Activated CD8-positive, alpha-beta memory T cell treated with anti-CD3 and anti-CD28 coated beads for 36 hours (primary cell): Measurements from ENCODE around the gene DACH1. TPM values are rescaled to one million over a fixed set of nuclear protein-coding genes. Genes with fewer than 3 reads are reported as not detected.
"Not testable (repeated sequence)": the region's sequence is repeated elsewhere in the genome, so short reads cannot be mapped to it uniquely, and the experiment has no call there.

Experiments used
- CTCF ChIA-PET: fragments of 350-600 bp; sonication (Branson Sonifier 250); formaldehyde crosslinking; loops from one replicate; lab custom pipeline; 2021; ENCODE audit warnings: antibody characterized with exemption; lab: Charles Lee
- POLR2A ChIA-PET: fragments of 350-600 bp; sonication (Branson Sonifier 250); formaldehyde crosslinking; loops from one replicate; lab custom pipeline; 2021; ENCODE audit warnings: antibody characterized with exemption; lab: Charles Lee
- total RNA-seq, 2 experiments: library from RNA; stranded (reverse); gene quantifications; one replicate each; pipeline ENCODE4 v1.2.3, GENCODE V29; 2021

The DACH1 gene
- total RNA-seq: not detected

DNA sequence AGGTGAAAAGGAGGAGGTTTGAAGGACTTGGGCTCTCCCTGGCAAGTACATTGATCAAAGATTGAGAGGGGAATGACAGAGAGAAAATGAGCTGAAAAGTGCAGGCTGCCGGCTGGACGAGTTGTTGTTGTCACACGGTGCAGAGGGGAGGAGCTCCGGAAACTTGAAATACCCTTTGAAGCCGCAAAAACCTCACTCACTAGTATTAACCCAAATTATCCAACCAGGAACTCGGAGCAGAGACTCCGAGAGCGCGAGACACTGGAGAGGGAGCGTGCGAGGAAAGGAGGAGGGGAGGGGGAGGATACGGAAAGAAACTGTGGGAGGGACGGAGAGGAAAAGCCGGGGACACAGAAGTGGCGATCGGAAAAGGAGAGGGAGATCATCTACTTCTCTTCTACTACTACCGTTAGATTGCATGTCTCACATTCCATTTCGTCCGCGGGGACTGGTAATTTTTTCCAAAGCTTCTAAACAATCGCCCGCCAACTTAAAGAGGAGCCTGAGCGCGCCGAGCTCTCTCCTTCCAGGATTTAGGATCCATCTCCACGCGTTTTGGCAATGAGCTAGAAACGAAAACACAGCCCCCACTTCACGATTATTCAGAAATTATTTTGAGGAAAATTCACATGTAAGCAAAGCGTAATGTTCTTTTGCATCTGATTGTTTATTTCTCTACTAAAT lies at the start of gene DACH1:
Gene DACH1 (minus strand): TSS at position 74 of the 684 bp plus-strand sequence.
- ChIA-PET CTCF (no interaction called here), POLR2A (no interaction called here)

DNA sequence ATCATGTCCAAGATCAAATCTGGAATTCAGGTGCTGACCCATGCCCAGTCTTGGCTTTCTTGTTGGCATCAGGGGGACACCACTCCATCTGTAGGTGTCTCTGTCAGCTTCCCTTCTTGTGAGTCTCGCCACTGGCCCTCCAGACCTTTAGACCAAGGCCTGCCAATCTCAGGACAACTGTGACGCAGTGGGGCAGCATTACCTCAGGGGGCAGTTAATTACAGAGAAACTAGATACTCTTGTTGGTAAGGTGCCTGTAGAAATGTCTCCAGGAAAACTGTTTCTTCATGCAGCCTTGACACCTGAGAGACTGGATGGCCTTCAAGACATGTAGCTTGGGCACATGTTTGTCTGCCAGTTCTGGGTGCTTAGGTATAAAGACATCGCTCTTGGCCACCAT lies 46.7 kb upstream of the DACH1 start:
- POLR2A ChIA-PET: no interaction called here
- CTCF ChIA-PET: no interaction called here

DNA sequence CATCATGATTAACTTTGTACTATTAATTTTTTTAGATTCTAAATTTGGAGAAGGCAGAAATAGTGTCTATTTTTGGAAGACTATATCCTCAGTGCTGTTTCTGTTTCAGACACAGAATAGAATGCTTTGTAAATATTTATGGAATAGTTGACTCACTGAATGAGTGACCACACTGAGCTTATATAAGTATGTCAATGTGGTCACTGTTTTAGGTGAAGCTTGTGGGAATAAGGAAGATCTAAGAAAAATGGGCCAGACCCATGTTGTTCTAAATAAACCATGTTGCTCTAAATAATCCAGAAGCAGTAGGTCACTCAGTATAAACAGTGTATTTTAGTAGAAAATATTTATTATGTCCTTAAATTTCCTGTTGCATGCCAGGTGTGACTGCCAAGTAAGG lies 45.5 kb upstream of the DACH1 start:
- POLR2A ChIA-PET: no interaction called here
- CTCF ChIA-PET: no interaction called here

DNA sequence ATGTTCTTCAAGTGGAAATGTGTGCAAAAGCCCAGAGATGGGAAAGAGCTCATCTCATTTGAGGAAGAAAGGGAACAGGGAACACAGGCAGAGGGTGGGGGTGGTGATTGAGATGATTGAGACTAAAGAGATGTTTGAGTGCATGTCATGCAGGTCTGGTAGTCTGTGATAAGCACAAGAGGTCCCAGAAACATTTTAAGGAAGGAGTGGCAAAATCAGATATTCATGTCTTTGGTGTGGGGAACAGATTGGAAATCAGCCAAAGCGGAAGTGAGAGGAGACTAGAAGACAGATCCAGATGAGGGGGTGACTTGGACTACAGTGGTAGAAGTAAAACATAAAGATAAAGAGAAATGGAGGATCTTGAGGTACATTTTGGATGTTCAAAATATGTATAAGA lies 39.4 kb upstream of the DACH1 start:
- CTCF ChIA-PET: no interaction called here

DNA sequence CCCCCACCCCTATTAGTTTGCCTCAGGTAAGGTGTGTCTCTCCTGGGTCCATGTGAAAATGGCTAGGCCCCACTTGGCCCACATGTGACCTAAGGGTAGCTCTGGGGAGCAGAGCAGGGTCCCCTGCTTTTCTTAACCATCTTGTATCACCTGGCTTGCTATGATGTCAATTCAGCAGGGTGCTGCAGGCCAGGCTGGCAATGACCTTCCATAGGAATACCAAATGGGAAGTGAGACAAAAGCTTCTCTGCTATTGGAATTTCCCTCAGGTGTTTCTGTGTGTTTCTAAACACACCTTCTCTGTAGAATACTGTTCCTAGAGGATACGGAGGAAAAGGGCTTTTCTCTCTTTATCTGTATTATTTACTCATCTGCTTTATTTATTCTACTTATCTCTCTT lies 35.7 kb upstream of the DACH1 start:
- POLR2A ChIA-PET: no interaction called here
- CTCF ChIA-PET: no interaction called here

More for the DNA sequence above, 39.4 kb upstream of the DACH1 start:
- POLR2A ChIA-PET: no interaction called here

DNA sequence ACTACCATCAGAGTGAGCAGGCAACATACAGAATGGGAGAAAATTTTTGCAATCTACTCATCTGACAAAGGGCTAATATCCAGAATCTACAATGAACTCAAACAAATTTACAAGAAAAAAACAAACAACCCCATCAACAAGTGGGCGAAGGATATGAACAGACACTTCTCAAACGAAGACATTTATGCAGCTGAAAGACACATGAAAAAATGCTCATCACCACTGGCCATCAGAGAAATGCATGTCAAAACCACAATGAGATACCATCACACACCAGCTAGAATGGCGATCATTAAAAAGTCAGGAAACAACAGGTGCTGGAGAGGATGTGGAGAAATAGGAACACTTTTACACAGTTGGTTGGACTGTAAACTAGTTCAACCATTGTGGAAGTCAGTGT lies 26.5 kb upstream of the DACH1 start:
- POLR2A ChIA-PET, CTCF ChIA-PET: not testable (repeated sequence)

DNA sequence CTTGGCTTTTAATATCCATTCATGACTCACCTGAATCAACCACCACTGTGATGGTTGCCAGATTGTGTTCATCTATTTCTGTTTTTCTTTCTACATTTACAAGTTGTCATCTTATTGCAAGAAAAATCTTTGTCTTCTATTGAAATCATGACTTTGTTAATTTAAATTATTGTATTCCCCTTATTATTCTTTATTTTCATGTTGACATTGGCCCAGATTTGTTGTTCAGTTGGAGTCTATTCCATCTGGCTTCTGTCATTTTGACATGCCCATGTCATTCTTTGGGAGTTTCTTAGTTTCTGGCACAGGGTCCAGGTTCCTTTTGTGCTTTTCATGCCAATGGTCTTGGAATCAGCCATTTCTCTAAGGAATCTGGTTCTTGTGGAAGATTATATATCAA lies 19.9 kb upstream of the DACH1 start:
- POLR2A ChIA-PET: no interaction called here
- CTCF ChIA-PET: no interaction called here

DNA sequence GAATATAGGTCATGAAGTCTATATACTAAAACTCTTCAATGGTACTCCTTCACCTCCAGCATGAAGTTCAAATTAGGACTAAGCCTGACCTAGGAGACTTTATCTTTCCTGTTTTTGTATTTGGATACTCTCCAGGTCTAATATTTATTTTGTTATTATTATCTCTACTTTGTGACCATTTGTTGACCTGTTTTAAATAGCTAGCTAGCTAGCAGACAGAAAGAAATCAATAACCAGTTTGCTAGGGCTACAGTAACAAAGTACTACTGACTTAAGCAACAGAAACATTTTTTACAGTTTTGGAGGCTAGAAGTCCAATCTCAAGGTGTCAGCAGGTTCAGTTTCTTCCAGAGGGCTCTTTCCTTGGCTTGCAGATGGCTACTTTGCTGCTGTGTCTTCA lies 15.1 kb upstream of the DACH1 start:
- POLR2A ChIA-PET: no interaction called here
- CTCF ChIA-PET: no interaction called here

DNA sequence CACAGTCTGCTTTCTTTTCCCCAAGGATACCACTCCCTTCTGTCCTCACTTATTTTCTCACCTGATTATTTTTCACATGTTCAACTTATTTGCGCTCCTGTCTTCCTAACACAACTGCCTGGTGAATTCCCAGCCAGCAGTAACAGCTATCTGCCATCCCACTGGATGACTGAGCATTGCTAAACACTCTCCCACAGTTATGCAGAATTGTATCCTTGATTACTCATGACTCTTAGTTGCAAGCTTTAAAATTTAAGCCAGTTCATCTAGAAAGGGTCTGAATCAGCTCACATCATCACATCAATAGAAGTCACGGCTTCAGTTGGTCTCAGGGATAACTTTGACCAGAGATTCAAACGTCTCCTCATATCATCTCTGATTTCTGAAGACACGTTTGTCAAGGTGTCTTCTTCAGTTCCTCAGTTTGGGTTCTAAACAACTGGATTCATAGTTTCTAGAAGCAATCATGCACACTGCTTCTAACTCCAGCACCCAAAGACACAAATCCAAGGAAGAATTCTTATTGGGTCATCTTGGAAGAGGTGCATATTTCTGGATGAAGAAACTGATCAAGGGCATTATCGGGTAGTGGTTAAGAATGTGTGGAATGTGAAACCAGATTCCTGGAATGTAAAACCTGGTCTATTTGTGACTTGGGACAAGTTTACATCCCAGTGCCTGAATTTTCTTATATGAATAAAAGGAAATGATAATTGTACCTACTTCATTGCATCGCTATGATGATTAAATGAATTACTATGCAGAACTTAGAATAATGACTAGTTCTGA lies 13.9 kb upstream of the DACH1 start:
- CTCF ChIA-PET: no interaction called here

DNA sequence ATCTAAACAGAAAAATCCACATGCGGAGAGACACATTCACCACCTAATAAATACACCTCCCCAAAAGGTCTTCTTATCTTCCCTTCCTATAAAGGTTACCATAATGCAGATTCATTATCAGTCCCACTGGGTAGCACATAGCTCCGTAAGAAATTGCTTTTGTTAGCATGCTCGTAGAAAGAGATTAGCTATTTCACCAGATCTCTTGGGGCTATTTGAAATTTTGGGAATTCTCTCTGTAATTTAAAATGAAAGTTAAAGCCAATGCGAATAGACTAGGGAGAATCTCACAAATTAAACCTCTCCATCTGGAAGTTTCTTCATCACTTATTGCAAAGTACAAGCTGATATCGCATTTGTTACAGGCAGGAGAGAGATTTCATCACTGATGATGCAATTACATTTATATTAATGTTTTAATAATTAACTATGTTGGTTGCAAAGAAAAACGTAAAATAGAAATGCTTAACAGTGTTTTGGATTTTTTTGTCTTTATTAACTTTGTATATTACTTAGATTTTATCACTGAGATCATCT lies 12.9 kb upstream of the DACH1 start:
- ChIA-PET CTCF (no interaction called here), POLR2A (no interaction called here)

More for the DNA sequence above, 13.9 kb upstream of the DACH1 start:
- POLR2A ChIA-PET: no interaction called here

DNA sequence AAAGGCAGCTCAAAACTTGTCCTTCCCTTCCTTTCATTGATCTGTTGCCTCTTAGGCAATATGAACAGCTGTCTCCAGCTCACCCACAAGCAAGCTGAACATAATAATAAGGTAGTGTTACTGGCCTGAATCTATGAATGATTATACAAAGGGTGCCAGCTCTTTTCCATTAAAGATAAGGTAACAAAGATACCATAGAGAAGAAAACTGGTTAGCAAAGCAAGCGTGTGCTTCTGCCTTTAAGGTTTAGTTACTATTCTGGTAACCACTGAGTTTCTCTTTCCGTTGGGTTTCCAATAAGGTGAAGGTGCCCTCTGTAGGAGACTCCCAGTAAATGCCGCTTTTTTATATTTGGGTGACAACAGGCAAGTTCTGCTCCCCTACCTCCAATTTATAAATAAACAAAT lies 12.1 kb upstream of the DACH1 start:
- POLR2A ChIA-PET: no interaction called here

DNA sequence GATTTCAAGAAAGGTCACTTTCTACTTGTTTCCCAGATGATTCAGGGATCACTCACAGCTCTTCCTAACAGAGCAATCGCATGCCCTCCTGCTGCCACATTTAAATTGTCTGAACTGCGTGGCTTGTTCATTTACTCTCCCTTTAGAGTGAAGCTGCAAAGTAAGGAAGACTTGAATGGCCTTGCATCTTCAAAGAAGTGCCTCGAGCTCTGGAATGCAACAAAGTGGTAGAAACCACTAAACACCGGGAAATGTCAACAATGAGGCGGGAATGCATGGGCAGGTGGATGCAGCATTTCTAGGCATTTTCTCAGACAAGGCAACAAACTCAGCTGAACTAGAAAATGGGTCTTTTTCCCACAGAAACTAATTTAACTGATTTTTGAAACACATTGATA lies 10.3 kb upstream of the DACH1 start:
- ChIA-PET POLR2A (no interaction called here), CTCF (no interaction called here)

More for the DNA sequence above, 12.1 kb upstream of the DACH1 start:
- CTCF ChIA-PET: no interaction called here

DNA sequence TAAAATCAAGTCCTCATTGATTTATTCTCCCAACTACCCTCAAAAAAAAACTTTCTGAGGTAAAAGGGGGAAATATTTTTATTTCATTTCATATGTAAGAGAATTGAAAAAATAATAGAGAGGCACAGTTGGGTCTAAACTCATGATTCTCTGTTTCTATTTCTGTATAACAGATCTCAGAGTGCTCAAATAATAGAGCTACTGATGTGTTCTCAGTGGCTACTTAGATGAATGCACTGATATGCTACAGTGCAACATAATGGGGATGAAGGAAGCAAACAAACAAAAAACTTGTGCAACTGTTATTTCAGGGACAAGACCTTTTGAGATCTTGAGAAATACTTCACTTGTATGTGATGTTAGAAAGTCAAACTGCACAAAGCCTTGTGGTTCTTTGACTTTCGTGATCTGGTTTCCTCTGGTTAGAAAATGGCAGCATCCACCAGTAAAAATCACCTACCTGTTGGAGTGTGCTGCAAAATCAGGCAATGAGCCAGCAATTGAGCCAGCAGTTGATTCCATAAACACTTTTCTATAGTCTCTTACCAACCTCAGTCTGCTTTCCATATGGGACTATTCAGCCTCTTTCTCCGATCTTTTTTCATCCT lies 9.7 kb upstream of the DACH1 start:
- CTCF ChIA-PET: no interaction called here
- POLR2A ChIA-PET: no interaction called here

DNA sequence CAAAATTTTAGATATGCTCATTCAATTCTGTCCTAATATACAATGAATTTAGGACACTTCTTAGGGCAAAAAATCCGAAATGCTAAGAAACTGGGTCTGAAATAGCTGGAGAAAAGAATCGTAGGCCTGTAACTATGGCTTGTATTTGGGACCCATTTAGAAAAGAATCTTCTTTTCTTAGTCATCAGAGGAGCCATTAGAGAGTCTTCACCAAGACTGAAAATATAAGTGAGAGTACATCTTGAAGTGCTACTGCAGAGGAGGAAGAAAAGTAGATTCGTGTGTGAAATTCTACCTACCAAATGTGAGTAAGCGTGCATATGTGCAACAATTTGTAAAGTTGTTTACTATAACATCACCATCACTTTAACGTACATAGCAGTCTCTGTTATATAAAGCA lies 8.8 kb upstream of the DACH1 start:
- POLR2A ChIA-PET: no interaction called here
- CTCF ChIA-PET: no interaction called here

DNA sequence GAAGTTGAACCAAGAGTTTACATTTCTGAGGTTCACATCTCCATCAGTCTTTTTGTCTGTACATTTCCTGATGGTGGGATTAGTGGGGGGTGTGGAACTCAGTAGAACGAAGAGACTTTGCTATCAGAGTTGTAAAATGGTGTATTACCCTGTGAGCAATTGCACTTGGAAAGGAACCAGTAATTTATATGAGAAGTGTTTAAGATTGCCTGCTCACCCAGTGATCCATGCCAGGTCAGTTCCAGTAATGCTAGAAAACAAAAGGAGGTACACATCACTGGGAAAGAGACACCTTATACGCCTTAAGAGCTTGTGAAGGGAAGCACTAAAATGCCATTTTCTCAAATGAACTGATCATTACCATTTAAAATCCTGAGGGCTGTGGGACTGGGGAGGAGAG lies 7.5 kb upstream of the DACH1 start:
- POLR2A ChIA-PET: no interaction called here
- CTCF ChIA-PET: no interaction called here

DNA sequence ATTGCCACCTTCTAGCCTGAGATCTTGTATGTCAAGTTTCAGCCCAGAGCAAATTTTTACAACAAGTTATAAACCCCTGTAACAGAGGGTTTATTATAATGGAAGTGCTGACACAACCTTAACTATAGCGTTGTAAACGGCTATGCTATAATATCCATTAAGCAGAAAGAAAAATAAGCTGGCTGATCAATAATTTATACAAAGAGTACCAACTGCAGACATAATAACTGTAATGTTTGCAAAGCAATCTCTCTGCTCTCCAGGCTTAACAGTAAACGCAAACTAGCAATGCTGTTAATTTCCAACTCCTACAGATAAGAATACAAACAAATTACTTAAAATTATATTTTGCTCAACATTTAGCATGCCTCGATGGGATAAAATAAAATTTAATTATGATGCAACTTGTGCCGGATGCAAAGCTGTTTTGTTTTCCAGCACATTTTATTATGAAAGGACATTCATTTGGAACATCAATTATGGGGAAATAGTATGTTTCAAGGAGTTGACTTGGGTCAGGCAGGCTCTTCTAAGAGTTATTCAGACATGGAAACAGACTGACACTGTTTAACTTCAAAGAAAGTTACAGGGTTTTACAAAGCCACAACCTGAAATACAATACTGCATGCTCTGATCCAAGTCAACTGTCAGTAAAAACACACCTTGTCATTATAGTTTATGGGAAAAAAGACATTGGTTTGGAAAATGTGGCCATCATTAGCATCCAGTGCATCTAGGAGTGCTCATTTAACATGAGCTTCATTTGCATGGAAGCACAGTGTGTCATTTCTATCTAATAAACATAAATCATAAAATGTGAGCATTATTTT lies 6.6 kb upstream of the DACH1 start:
- ChIA-PET CTCF (no interaction called here), POLR2A (no interaction called here)

DNA sequence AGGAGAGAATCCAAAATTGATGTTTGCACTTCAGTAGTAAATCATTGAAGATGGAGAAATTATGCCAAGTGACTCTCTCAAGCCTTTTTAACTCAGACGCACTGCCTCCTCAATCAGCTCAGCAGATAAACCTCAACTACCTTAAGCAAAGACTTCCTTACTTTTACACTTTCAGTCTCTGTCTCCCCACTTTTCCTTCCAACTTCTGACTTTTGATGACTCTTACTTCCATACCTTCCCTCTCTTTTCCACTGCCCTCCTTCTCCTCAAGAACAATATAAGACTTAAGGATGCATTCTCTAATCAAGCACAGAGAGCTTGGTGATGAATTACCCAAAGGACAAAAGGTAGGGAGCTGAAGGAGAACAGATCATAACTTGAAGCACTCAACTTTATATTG lies 4.8 kb upstream of the DACH1 start:
- ChIA-PET POLR2A (no interaction called here), CTCF (no interaction called here)

DNA sequence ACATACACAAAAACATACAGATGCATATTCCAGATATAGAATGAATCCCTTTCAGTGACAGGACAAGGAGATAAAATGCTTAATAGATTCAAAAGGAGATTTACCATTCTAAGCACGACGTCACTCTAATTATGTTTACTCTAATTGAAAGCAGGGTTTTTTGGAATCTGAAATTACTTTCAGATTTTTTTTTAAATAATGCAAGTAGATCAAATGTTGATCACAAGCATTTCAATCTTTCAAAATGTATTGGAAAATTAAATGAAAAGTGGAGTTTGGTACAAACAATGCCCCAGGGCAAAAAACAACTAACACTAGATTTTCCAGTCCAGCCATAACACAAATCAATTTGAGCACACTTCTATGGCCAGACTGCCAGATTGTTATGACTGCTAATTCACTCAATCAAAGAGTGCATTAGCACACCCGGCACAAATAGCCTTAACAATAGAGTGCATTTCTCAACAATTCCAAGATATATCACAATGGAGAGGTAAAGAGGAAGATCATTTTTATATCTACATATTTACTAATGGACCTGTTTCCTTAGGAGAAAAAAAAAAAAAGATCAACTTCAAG lies 4.3 kb upstream of the DACH1 start:
- ChIA-PET CTCF (no interaction called here), POLR2A (no interaction called here)

DNA sequence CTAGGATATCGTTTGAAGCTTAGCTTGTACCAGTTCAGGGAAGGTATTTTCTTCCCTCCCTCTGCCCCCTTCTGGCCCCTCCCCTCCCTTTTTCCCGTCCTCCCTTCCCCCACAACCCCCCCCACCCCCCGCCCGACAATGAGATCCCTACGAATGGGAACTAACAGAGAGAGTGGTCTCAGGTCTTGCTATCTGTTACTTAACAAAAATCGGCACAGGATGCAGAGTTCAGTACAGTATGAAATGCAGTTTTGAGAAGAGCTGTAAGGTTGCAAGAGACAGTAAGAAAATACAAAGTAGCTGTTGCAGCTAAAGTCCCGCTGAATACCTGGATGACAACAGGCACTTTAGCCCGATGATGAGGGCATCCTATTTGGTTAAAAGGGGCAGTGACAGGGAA lies 3.1 kb upstream of the DACH1 start:
- ChIA-PET POLR2A (no interaction called here), CTCF (no interaction called here)
